SU-DHL-6 (cell line): ENCODE results near the gene TPGS1.

ENCODE experiments used
- H2AFZ ChIP-seq: fragments of 200-600 bp; sonication (generic); 2 replicates; pipeline ENCODE4 v1.6.1; 2014; ENCODE audit warnings: low read depth, mild to moderate bottlenecking, moderate library complexity, mixed read lengths, antibody characterized with exemption, low read length; ENCODE audit not compliant: severe bottlenecking
- H3F3A ChIP-seq: fragments of 200-600 bp; shearing (Covaris generic); 2 replicates; pipeline ENCODE4 v1.6.0; 2016; ENCODE audit warnings: antibody characterized with exemption, mild to moderate bottlenecking; ENCODE audit not compliant: insufficient read depth
- H3K27ac ChIP-seq: fragments of 200-600 bp; sonication (generic); 2 replicates; pipeline ENCODE4 v1.5.1; 2016; ENCODE audit warnings: low read depth, mild to moderate bottlenecking, low read length, moderate library complexity, mixed read lengths
- H3K27me3 ChIP-seq: fragments of 200-600 bp; sonication (generic), shearing (Covaris generic); 2 replicates; pipeline ENCODE4 v1.6.0; 2014; ENCODE audit warnings: mild to moderate bottlenecking, low read length
- H3K36me3 ChIP-seq: fragments of 200-600 bp; sonication (generic); 2 replicates; pipeline ENCODE4 v1.6.1; 2014; ENCODE audit warnings: mild to moderate bottlenecking, low read length, mixed read lengths
- H3K4me2 ChIP-seq: fragments of 300-600, 200-600 bp; shearing (Covaris generic), sonication (generic); 2 replicates; pipeline ENCODE4 v1.6.0; 2014; ENCODE audit warnings: low read length, low read depth, mild to moderate bottlenecking; ENCODE audit not compliant: poor library complexity, severe bottlenecking
- H3K4me3 ChIP-seq: fragments of 200-600 bp; sonication (generic); 2 replicates; pipeline ENCODE4 v1.5.1; 2014; ENCODE audit warnings: antibody characterized with exemption, low read length, mild to moderate bottlenecking, mixed read lengths; ENCODE audit not compliant: insufficient read depth, poor library complexity, severe bottlenecking
- H3K79me2 ChIP-seq: fragments of 200-600 bp; sonication (generic); 2 replicates; pipeline ENCODE4 v1.6.1; 2014; ENCODE audit warnings: mild to moderate bottlenecking, low read length, moderate library complexity; ENCODE audit not compliant: insufficient read depth
- H3K9ac ChIP-seq: fragments of 200-600 bp; sonication (generic); 2 replicates; pipeline ENCODE4 v1.7.0; 2014; ENCODE audit warnings: mild to moderate bottlenecking, low read length
- H3K9me2 ChIP-seq: fragments of 200-600 bp; sonication (generic); replicated peaks from 2 replicates; pipeline ENCODE4 v1.6.1; 2014; ENCODE audit warnings: low read length; ENCODE audit not compliant: insufficient read depth
- H3K9me3 ChIP-seq: fragments of 200-600 bp; sonication (generic); 2 replicates; pipeline ENCODE4 v1.6.1; 2014; ENCODE audit warnings: low read length, mixed read lengths; ENCODE audit not compliant: insufficient read depth
- H4K20me1 ChIP-seq: fragments of 200-600 bp; sonication (generic); 2 replicates; pipeline ENCODE4 v1.6.1; 2014; ENCODE audit warnings: low read depth, mild to moderate bottlenecking, antibody characterized with exemption, low read length, moderate library complexity, mixed read lengths
- CTCF ChIP-seq: fragments of 200-600 bp; sonication (generic); IDR thresholded peaks from one replicate; pipeline ENCODE4 v1.5.1; 2017; ENCODE audit warnings: antibody characterized with exemption, mild to moderate bottlenecking, low read length, moderate library complexity; ENCODE audit not compliant: insufficient read depth, poor library complexity, severe bottlenecking
- EZH2phosphoT487 ChIP-seq: fragments of 200-600 bp; sonication (generic), shearing (Covaris generic); conservative IDR thresholded peaks from 2 replicates; pipeline ENCODE4 v1.6.1; 2018; ENCODE audit warnings: mild to moderate bottlenecking, antibody characterized with exemption, low read length, moderate library complexity, mixed read lengths

Gene TPGS1

GRCh38 chr19:522726-523125, 15.4 kb downstream of the TPGS1 start:
- H4K20me1 ChIP-seq, result no peaks in the 10 kb centered on the region
- no peak overlapping the region for H3K27ac ChIP-seq
- no peak for TF ChIP-seq EZH2phosphoT487
- TF ChIP-seq CTCF, result no peak
- no peaks in the 10 kb centered on the region for H3K36me3 ChIP-seq
- no peak overlapping the region for H2AFZ ChIP-seq
- no peak overlapping the region for H3K4me2 ChIP-seq
- H3K9ac ChIP-seq, result no peak overlapping the region
- no peaks in the 10 kb centered on the region for H3F3A ChIP-seq
- H3K27me3 ChIP-seq, result no peaks in the 10 kb centered on the region
- no peaks in the 10 kb centered on the region for H3K9me2 ChIP-seq
- H3K9me3 ChIP-seq, result no peaks in the 10 kb centered on the region
- no peak overlapping the region for H3K4me3 ChIP-seq
- H3K79me2 ChIP-seq, result no peaks in the 10 kb centered on the region

GRCh38 chr19:524062-524674, 16.9 kb downstream of the TPGS1 start:
- Histone ChIP-seq H3K27ac (no peak overlapping the region), H3F3A (no peaks in the 10 kb centered on the region), H3K27me3 (no peaks in the 10 kb centered on the region), H4K20me1 (no peaks in the 10 kb centered on the region), H3K9ac (no peak overlapping the region), H3K4me3 (no peak overlapping the region), H3K9me3 (no peaks in the 10 kb centered on the region), H3K4me2 (no peak overlapping the region), H3K36me3 (no peaks in the 10 kb centered on the region), H3K79me2 (no peaks in the 10 kb centered on the region), H3K9me2 (no peaks in the 10 kb centered on the region), H2AFZ (no peak overlapping the region)
- TF ChIP-seq EZH2phosphoT487, result no peak
- no peak for TF ChIP-seq CTCF

GRCh38 chr19:525029-525428, 17.7 kb downstream of the TPGS1 start:
- Histone ChIP-seq H3K27ac (no peak overlapping the region), H3K4me2 (no peak overlapping the region), H3K79me2 (no peaks in the 10 kb centered on the region), H3F3A (no peaks in the 10 kb centered on the region), H3K9ac (no peak overlapping the region), H3K36me3 (no peaks in the 10 kb centered on the region), H3K4me3 (no peak overlapping the region), H3K9me3 (no peaks in the 10 kb centered on the region), H3K9me2 (no peaks in the 10 kb centered on the region), H3K27me3 (no peaks in the 10 kb centered on the region), H4K20me1 (no peaks in the 10 kb centered on the region), H2AFZ (no peak overlapping the region)
- no peak for TF ChIP-seq CTCF
- TF ChIP-seq EZH2phosphoT487, result no peak
